HG03520 (cell line): ENCODE results near the gene COIL.
"Not testable (repeated sequence)": the region's sequence is repeated elsewhere in the genome, so short reads cannot be mapped to it uniquely, and the experiment has no call there.

Experiments used
- ATAC-seq: cut with Tn5 transposase; IDR thresholded peaks from one replicate; pipeline ENCODE4 v1.9.1; 2021; ENCODE audit warnings: mild to moderate bottlenecking, moderate library complexity; ENCODE audit not compliant: unreplicated experiment

COIL gene

GRCh38 chr17:56978441-56979090, 17.7 kb upstream of the COIL start:
- no peak for ATAC-seq

GRCh38 chr17:56977673-56978395, 17.0 kb upstream of the COIL start, which contains the start of gene SCPEP1:
Gene SCPEP1, plus strand, starts transcription at chr17:56978131. Its CDS starts 29 bp downstream, at chr17:56978160.
- peak; percentile 53 for ATAC-seq

GRCh38 chr17:56976941-56977608, 16.2 kb upstream of the COIL start:
- ATAC-seq: no peak

- no peak for ATAC-seq
Observed at GRCh38 chr17:56975656-56976055, 14.8 kb upstream of the COIL start.

GRCh38 chr17:56974055-56974454, 13.2 kb upstream of the COIL start:
- no peak for ATAC-seq

GRCh38 chr17:56973520-56973919, 12.7 kb upstream of the COIL start:
- no peak for ATAC-seq

GRCh38 chr17:56972111-56972730, 11.4 kb upstream of the COIL start:
- ATAC-seq: no peak

GRCh38 chr17:56970974-56971373, 10.1 kb upstream of the COIL start:
- ATAC-seq: no peak

- ATAC-seq: no peak
Observed at GRCh38 chr17:56966338-56966737, 5.5 kb upstream of the COIL start.

- not testable (repeated sequence) for ATAC-seq
Observed at GRCh38 chr17:56965681-56966080, 4.8 kb upstream of the COIL start.

- ATAC-seq: not testable (repeated sequence)
Observed at GRCh38 chr17:56965241-56965640, 4.4 kb upstream of the COIL start.

- no peak for ATAC-seq
Observed at GRCh38 chr17:56956992-56957391, 3.9 kb downstream of the COIL start.

- ATAC-seq: no peak
Observed at GRCh38 chr17:56949595-56949994, 11.3 kb downstream of the COIL start.

- ATAC-seq: no peak
Observed at GRCh38 chr17:56948491-56948890, 12.4 kb downstream of the COIL start.

- no peak for ATAC-seq
Observed at GRCh38 chr17:56947741-56948140, 13.1 kb downstream of the COIL start.

- no peak for ATAC-seq
Observed at GRCh38 chr17:56945938-56946505, 14.8 kb downstream of the COIL start.

GRCh38 chr17:56943505-56944125, 17.2 kb downstream of the COIL start:
- no peak for ATAC-seq

GRCh38 chr17:56939869-56940484, 20.9 kb downstream of the COIL start:
- no peak for ATAC-seq

GRCh38 chr17:56938206-56938605, 22.6 kb downstream of the COIL start:
- not testable (repeated sequence) for ATAC-seq

- no peak for ATAC-seq
Observed at GRCh38 chr17:56937687-56938086, 23.2 kb downstream of the COIL start.
